COLO668 (cell line): ENCODE measurements around the gene LAMA3.
"Not testable (repeated sequence)": the region's sequence is repeated elsewhere in the genome, so short reads cannot be mapped to it uniquely, and the experiment has no call there.

ENCODE experiments used
- DNase-seq: peaks from one replicate; lab custom pipeline; 2025; ENCODE audit not compliant: unreplicated experiment; lab: John Stamatoyannopoulos, UW

LAMA3 gene

DNA sequence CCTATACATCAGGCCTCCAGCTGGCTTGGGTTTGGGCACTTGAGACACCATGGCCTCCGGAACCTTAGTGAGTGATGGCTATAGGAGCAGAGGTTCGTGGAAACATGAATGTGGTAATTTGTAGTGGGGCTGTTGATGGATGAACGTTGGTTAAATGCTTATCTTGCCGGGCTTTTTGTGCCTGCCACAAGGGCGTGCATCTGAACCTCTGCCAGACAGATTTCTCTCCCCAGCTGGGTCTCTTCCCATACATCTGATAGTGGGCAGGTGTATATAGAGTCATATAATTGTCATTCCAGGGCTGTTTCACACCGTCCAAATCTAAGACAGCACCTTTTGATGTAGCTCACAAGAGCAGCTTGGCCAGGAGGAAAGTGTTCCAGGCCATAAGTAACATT lies 14.7 kb downstream of the LAMA3 start:
- no peak for DNase-seq

DNA sequence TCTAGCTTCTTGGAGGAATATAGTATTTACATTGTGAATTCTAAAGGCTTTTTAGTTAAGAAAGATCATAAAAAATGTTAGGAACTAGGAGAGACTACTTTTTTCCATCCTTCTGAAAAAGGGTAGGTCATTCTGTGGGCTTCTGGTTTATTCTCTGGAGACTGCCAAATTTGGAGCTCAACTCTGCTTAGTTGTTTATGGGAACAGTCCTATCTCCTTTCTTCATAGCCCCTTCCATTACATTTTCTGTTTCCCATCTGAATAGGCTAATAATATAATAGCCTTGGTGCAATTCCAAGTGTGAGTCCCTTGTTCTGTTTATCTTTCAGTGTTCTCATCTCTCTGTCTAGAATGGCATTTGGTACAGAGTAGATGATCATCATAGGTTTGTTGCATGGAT lies 15.6 kb downstream of the LAMA3 start:
- no peak for DNase-seq

DNA sequence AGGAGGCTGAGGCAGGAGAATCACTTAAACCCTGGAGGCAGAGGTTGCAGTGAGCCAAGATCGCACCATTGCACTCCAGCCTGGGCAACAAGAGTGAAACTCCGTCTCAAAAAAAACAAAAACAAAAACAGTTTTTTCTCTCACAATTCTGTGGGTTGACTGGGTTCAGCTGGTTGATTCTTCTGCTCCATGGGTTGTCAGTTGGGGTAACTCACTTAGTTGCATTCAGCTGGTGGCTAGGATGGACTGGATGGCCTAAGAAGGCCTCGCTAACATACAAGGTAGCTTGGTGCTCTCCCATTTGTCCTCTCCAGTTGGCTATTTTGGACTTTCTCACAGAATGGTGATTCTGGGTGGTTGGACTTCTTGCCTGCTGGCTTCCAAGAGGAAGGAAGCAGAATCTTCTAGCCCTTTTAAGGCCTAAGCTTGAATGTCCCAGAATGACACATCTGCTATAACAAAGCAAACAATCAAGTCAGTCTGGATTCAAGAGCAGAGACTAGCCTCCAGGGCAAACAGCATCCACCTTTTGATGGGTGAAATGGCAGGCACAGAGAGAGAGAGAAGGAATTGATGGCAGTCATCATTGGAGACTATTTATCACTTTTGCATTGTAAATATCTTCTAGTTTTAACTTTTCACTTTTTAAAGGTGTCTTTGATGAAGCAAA lies 17.9 kb downstream of the LAMA3 start:
- DNase-seq, result no peak

DNA sequence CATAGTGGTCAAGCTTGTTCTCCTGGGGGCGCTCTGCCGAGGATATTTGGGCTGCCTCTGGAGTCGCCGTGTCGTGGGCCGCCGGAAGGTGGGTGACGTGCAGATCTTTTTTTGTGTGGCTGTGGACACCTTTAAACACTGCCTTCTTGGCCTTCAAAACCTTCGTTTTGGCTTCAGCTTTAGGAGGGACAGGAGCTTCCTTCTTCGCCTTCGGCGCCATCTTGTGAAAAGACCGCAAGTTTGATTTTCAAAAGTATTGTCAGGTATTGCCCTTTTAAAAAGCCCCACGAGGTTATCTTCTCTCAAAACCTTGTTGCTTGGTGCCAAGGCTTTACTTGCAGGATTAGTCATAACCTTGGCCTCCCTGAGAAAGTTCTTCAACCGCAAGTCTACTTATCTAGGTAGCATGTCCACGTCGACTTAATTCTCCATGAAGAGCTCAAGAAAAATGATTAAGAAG lies 20.8 kb downstream of the LAMA3 start:
- DNase-seq, result no peak

DNA sequence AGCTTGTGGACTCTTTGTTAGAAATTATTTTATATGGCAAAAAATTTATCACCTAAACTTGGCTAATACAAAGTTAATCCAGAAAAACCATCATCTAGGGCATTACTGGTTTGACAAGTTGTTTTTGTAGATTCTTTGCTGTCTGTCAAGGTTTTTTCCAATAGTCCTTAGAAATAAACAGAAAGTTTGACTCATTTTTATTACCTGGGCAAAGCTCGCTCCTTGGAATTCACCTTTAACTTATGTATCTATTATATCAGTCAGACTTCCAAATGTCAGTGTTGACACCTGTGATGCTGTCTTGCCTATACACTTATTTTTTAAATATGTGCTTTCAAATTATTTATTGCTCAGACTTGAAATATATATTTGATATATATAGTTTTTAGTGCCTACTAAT lies 21.7 kb downstream of the LAMA3 start:
- no peak for DNase-seq

DNA sequence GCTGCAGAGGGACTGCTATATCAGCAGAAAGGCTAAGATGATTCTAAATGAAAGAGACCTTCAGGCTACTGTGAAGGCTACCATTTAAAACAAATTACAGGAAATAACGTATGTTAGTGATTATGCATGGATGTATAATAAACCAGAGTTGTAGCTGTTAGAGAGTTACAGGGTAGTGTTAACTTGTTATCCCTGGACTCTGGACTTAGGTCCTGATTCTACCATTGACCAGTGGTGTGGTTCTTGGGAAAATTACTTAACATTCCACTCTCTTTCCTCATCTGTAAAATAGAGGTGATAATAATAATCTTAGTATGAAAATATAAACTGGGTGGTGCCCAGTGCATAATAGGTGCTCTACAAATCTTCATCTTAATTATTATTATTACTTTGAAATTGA lies 22.2 kb downstream of the LAMA3 start:
- no peak for DNase-seq

DNA sequence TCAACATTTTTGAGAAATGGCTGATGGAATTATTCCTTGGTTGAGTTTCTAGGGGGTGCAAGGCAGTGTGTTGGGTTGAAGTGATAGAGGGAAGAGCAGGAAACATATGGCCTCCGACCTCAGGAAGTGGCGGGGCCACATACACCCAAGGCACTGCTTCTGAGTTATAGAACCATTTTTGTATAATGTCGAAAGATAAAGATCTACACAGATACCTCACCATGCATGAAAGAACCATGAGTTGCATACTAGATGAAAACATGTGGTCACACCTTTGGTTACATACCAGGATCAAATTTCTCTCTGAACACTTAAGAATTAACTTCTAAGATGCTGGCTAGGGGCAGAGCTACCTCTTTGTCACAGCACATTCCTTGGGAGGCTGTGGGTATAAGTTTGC lies 23.2 kb downstream of the LAMA3 start:
- DNase-seq, result no peak

DNA sequence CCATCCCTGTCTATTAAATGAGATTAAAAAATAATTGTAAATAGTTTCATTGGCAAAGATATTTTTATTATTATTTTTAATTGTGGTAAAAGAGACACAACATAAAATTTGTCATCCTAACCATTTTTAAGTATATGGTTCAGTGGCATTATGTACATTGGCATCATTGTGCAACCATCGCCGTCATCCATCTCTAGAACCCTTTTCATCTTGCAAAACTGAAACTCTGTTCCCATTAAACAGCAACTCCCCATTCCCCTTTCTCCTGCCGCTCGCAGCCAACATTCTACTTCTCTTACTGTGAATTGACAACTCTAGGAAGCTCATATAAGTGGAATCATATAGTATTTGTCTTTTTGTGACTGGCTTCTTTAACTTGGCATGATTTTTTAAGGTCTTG lies 25.3 kb downstream of the LAMA3 start:
- DNase-seq, result no peak

DNA sequence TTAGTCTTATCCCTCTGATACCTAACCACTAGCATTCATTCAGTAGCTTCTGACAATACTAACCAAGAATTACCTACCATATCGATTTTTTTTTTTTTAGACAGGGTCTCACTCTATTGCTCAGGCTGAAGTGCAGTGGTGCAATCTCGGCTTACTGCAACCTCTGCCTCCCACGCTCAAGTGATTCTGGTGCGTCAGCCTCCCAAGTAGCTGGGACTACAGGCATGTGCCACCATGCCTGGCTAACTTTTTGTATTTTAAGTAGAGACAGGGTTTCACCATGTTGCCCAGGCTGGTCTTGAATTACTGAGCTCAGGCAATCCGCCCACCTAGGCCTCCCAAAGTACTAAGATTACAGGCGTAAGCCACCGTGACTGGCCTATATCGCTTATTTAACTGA lies 26.8 kb downstream of the LAMA3 start:
- DNase-seq, result not testable (repeated sequence)

DNA sequence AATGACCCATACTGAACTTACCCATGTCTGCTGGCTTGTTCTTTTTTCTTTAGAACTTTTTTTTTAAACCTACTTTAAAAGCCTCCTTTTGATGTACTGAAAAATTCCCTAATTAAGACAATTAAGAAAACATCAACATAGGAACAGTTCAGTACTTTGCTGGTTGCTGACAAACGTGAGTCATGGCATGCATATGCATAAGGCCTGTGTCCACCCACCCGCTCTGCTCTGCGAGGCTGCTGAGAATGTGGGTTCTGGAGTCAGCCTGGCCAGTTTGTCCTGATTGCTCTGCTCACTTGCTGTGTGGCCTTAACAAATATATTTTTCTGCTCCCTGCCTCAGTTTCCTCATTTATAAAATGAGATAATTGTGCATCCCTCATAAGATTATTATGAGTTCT lies 27.3 kb downstream of the LAMA3 start:
- DNase-seq, result no peak

DNA sequence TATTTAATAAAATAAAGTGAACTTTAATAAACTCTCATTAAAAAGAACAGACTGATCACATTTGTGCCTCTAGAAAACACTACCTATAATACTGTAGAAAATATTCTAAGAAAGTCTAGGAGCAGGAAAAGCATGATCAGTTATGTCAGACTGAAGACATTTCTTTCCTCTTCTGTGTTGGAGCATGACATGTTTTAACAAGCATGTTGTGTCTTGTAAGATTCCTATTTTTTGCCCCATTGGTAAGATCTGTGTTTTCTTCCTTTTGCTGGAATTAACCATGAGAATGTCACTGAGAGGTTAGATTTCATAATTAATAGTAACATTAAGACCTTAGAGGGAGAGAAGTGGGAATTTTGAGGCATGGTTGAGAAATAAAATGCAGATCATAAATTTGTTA lies 27.7 kb downstream of the LAMA3 start:
- no peak for DNase-seq

DNA sequence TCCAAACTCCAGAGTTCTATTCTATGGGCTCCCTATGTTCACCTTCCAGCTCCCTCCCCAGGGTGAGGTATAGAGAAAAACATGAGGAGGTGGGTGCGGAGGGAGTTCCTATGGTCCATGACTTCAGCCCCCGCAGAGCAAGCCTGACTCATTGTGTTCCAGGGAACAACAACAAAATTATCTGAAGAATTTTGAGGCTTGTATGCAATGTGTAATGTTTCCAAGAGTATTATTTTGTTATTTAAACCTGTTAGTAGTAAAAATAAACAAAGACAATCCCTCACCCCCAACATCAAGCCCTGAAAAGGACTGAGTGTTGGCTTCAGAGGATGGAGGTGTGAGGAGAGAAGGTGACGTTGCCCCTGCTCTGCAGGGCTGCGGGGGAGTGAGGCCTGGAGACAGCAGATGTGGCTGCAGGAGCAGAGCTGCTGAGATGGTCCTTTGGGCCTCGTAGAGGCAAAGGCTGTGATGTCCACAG lies 29.0 kb downstream of the LAMA3 start:
- DNase-seq, result no peak

DNA sequence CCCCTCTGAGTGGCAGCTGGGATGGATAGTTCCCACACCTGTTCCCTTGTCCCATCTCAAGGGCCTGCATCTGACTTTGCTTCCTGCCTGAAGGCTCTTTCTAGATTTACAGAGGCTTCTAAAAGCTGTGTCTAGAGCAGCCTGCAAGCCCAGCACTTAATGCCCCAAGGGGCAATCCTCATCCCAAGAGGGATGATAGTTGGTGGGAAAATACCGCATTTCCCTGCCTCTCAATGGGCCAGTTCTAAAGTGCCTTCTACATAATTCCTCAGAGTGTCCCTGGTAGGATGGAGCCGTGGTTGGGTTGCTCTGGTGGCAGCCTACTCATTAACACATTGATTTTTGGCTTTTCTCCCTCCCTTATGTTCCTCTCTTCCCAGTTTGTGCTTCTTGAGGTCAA lies 29.5 kb downstream of the LAMA3 start:
- no peak for DNase-seq

DNA sequence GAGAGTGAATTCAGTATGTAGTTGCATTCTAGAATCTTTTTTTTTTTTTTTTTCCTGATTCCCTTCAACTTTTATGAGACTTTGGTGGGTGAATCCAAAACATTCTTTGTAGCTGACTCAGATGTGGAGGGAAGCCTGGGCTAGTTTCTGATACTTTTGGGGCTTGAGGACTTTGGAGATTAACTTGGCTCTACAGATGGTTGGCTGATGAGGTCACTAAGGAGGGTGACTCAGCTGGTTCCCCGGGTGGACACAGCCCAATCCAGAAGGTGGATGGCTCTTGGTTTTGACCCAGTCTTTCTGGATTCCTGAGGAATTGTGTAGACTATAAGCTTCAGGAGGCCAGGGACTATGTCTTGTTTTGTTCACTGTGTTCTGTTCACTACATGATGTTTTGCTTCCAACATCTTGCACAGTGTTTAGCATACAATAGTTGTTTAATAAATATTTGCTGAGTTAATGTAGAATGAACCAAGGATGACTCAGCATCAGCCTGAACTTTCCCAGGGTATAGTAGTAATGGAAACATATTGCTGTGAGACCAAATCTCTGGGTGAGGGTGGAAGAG lies 30.5 kb downstream of the LAMA3 start:
- DNase-seq, result no peak

DNA sequence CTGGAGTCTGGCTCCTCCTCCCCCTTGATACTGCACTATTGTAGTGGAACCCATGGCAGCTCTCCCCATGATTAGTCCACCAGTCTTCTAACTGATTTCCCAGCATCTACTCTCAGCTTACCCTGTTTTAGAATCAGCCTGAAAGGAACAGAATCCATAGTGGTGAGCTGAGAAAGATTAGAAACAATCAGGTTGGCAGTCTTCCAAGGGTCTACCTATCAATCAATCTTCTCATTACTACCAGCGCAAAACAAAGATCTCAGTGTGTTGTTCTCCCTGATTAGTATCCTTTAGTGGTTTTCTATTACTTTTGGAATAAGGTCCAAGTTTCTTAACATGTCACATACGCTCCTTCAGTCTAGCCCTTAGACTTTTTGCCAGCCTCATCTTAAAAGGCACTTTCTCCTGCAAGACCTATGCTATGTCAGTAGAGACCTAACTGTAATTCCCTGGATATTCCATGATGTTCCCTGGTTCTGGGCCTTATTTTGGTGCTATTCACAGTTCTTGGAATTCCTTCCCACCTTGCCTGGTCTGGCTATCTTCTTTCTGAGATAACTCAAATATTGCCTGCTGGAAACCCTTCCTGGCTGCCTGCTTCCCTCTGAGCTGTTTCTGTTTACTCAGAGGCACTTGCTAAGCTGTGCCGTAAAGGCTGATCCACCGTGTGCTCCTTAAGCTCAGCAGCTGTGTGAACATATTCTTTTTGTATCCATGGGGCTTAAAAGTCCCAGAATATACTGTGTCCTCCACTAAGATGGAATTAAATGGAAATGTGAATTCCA lies 32.6 kb downstream of the LAMA3 start:
- DNase-seq, result no peak

DNA sequence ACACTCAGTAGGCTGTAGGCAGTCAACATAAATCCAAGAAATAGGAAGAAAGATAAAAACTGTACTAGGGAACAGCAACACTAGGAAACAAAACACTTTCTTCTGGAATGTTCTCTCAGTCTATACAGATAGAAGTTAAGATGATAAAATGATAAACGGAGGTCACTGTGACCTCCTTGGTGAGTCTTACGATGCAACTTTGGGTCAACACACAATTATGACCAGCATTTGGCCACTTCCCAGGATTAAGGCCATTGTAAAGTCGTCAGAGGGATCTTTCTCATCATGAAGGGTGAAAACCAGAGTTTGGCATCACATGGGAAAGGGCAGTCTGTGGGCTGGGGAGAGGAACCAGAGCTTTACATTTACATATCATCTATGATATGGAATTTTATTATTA lies 33.4 kb downstream of the LAMA3 start:
- no peak for DNase-seq

DNA sequence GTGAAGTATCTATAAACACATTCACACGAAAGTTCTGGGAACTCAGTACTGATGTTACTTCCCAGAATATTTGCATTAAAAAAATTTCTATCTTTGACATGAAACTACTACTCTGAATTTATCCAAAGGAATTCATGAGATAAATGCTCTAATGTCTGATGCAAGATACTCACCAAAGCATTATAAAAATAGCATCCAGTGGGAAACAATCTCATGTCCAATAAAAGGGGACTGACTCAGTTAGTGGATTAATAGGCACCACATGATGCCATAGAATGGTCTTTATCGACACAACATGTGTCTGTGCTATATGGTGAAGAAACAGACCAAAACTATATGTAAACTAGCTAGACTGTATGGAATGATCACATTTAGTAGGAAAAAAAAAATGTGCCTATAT lies 33.9 kb downstream of the LAMA3 start:
- DNase-seq, result no peak

DNA sequence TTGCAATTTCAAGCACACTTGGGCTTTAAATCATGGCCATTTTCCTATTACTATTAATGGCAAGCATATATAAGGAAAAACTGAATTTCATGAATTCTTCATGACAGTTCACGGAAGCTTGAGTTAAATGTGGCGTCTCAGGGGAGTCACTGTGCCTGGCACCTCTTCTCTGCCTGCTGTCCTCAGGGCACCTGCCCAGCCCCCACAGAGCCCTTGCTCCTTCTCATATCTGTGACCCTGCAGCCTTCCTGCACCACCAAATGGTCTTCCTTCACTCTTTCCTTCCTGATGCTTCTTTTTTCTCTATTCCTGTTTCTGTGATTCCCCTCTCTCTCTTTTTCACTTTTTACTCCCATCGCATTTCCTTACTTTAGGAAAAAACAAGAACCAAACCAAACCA lies 35.4 kb downstream of the LAMA3 start:
- DNase-seq, result no peak

DNA sequence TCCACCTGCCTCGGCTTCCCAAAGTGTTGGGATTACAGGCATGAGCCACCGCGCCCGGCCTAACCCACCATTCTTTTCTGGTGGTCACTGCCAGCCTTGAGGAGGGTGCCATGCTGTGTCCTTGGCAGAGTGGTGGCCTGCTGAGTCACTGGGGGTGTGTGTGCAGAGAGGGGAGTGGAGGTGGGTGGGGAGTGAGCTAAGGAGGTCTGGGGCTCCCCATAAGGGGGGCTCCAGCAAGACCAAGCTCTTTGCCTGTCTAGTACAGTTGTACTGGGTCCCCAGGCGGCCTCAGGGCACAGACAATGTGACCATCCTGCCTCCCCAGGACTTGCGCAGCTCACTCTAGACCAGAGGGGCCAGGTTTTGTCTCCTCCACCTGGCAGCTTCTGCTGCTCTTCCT lies 36.1 kb downstream of the LAMA3 start:
- no peak for DNase-seq

DNA sequence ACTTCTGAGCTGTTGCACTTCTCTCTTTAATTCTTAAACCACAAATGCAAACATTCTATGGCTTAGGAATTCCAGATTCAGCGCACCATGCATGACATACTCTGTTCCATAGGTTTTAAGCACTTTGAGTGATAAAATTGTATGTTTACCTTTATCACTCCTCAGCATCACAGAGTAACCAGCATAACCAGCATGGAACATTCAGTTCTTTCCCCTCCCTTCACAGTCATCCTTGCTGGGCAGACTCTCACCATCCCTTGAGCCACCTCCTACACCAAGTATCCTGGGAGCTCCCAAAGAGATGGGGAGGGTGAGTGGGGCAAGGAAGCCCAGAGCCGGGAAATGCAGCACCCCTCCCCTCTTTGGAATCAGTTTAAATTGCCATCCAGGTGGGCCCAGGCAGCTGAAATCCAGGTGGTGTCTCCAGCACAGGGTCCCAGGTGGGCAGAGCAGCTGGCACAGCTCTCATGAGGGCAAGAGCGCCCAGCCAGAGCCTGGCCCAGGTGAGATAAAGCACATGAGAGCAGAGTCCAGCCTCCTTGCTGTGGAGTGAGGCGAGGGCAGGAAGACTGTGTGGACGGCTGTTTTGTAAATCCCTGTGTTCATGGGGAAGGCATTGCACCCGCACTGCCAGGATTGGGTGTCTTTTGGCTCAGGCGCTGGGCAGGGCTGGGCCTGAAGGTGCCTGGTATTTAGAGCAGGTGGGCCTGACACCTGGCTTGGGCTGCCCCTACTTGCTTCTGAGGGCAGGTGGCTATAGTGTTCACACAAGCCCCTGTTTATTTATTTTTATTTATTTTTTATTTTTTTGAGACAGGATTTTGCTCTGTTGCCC lies 36.8 kb downstream of the LAMA3 start:
- DNase-seq, result no peak

DNA sequence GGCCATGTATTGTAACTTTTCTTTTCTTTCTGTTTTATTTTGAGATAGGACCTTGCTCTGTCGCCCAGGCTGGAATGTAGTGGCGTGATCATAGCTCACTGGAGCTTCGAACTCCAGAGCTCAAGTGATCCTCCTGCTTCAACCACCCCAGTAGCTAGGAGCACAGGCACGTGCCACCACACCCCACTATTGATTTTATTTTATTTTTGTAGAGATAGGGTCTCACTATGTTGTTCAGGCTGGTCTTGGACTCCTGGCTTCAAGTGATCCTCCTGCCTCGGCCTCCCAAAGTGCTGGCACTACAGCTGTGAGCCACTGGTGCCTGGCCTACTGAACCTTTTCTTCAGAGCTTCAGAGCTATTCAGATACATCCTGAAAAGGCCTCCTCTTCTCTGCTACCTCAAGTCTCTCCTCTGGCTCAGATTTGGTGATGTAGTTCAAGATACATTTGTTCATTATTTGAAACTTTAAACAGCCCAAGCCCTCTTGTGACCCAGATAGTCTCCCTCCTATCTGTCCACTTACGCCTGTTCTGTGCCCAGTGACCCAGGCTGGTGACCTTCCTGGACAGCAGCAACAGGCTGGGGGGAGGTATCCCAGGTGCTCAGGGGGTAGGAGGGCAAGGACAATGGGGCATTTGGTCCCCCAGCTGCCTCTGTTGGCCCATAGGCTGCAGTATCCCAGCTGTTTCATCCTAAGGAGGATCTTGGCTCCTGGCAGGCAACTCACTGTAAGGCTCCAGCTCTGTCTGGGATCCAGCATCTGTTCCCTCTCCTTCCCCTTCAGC lies 38.6 kb downstream of the LAMA3 start:
- no peak for DNase-seq
